ENCODE measurements around the gene KMT5B. TPM values are rescaled to one million over a fixed set of nuclear protein-coding genes. Genes with fewer than 3 reads are reported as not detected.

Gene KMT5B
- total RNA-seq, 1 donor from 2014 or later = 37.7 TPM

Other genes starting within 250 kb of the KMT5B start
- 5.3 TPM for gene UNC93B1, start 209.2 kb downstream of the KMT5B start, total RNA-seq
- gene ALDH3B1, start 203.0 kb downstream of the KMT5B start, total RNA-seq = 5.1 TPM
- 315 TPM for gene NDUFS8, start 182.6 kb downstream of the KMT5B start, total RNA-seq
- 26.5 TPM for gene TCIRG1, start 174.3 kb downstream of the KMT5B start, total RNA-seq
- 10.2 TPM for gene CHKA, start 91.9 kb downstream of the KMT5B start, total RNA-seq
- gene C11orf24, start 58.7 kb upstream of the KMT5B start, total RNA-seq = 45.2 TPM
- gene LRP5, start 99.3 kb upstream of the KMT5B start, total RNA-seq = 38.6 TPM
- gene PPP6R3, start 247.5 kb upstream of the KMT5B start, total RNA-seq = 92.4 TPM

Data from cardiac septum (tissue), 1 donor.